Measurements from ENCODE around the gene LZTR1.

The LZTR1 gene

GRCh38 chr22:20976291-20976877, 5.7 kb upstream of the LZTR1 start:
- Histone ChIP-seq H3K36me3 (ENCODE audit: control insufficient read depth, insufficient read depth, low read length) (no peaks in the 10 kb centered on the region), H3K79me2 (peaks cover 4% of the 10 kb centered on the region), H2AFZ (no peak overlapping the region), H3K27me3 (ENCODE audit: control insufficient read depth, insufficient read depth, low read length) (no peaks in the 10 kb centered on the region), H3K4me3 (ENCODE audit: low read depth, low read length) (no peak overlapping the region), H3K4me1 (peaks cover 6% of the 10 kb centered on the region), H3K27ac (no peak overlapping the region), H3K4me2 (ENCODE audit: low read length) (no peak overlapping the region), H3K9me3 (ENCODE audit: control insufficient read depth, low read length) (no peaks in the 10 kb centered on the region), H3K9ac (no peak overlapping the region)
- TF ChIP-seq, protein P1, sequence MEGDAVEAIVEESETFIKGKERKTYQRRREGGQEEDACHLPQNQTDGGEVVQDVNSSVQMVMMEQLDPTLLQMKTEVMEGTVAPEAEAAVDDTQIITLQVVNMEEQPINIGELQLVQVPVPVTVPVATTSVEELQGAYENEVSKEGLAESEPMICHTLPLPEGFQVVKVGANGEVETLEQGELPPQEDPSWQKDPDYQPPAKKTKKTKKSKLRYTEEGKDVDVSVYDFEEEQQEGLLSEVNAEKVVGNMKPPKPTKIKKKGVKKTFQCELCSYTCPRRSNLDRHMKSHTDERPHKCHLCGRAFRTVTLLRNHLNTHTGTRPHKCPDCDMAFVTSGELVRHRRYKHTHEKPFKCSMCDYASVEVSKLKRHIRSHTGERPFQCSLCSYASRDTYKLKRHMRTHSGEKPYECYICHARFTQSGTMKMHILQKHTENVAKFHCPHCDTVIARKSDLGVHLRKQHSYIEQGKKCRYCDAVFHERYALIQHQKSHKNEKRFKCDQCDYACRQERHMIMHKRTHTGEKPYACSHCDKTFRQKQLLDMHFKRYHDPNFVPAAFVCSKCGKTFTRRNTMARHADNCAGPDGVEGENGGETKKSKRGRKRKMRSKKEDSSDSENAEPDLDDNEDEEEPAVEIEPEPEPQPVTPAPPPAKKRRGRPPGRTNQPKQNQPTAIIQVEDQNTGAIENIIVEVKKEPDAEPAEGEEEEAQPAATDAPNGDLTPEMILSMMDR (IDR thresholded peaks at IDR 0.05), result no peak

GRCh38 chr22:20977019-20977418, 5.1 kb upstream of the LZTR1 start:
- no peak overlapping the region for H3K9ac ChIP-seq
- H3K4me1 ChIP-seq, result peaks cover 6% of the 10 kb centered on the region
- H3K4me3 ChIP-seq (ENCODE audit: low read depth, low read length), result no peak overlapping the region
- no peak overlapping the region for H3K27ac ChIP-seq
- no peaks in the 10 kb centered on the region for H3K9me3 ChIP-seq (ENCODE audit: control insufficient read depth, low read length)
- no peak overlapping the region for H2AFZ ChIP-seq
- H3K36me3 ChIP-seq (ENCODE audit: control insufficient read depth, insufficient read depth, low read length), result no peaks in the 10 kb centered on the region
- TF ChIP-seq, protein P1 (IDR thresholded peaks at IDR 0.05), result no peak
- no peak overlapping the region for H3K4me2 ChIP-seq (ENCODE audit: low read length)
- H3K79me2 ChIP-seq, result peaks cover 4% of the 10 kb centered on the region
- no peaks in the 10 kb centered on the region for H3K27me3 ChIP-seq (ENCODE audit: control insufficient read depth, insufficient read depth, low read length)

- H3K27ac ChIP-seq, result no peak overlapping the region
- peaks cover 6% of the 10 kb centered on the region for H3K4me1 ChIP-seq
- TF ChIP-seq, protein P1 (IDR thresholded peaks at IDR 0.05), result no peak
- no peak overlapping the region for H2AFZ ChIP-seq
- no peaks in the 10 kb centered on the region for H3K9me3 ChIP-seq (ENCODE audit: control insufficient read depth, low read length)
- H3K27me3 ChIP-seq (ENCODE audit: control insufficient read depth, insufficient read depth, low read length), result no peaks in the 10 kb centered on the region
- H3K4me2 ChIP-seq (ENCODE audit: low read length), result no peak overlapping the region
- H3K36me3 ChIP-seq (ENCODE audit: control insufficient read depth, insufficient read depth, low read length), result no peaks in the 10 kb centered on the region
- no peak overlapping the region for H3K9ac ChIP-seq
- peaks cover 4% of the 10 kb centered on the region for H3K79me2 ChIP-seq
- no peak overlapping the region for H3K4me3 ChIP-seq (ENCODE audit: low read depth, low read length)
Observed at GRCh38 chr22:20977516-20978170, 4.5 kb upstream of the LZTR1 start.

- Histone ChIP-seq H3K4me2 (ENCODE audit: low read length) (no peak overlapping the region), H3K36me3 (ENCODE audit: control insufficient read depth, insufficient read depth, low read length) (no peaks in the 10 kb centered on the region), H3K27me3 (ENCODE audit: control insufficient read depth, insufficient read depth, low read length) (no peaks in the 10 kb centered on the region), H2AFZ (no peak overlapping the region), H3K79me2 (peaks cover 4% of the 10 kb centered on the region), H3K9ac (no peak overlapping the region), H3K9me3 (ENCODE audit: control insufficient read depth, low read length) (no peaks in the 10 kb centered on the region), H3K4me1 (peaks cover 6% of the 10 kb centered on the region), H3K4me3 (ENCODE audit: low read depth, low read length) (no peak overlapping the region), H3K27ac (no peak overlapping the region)
- TF ChIP-seq, protein P1 (IDR thresholded peaks at IDR 0.05), result no peak
Observed at GRCh38 chr22:20978419-20978818, 3.7 kb upstream of the LZTR1 start.
